Activated CD4-positive, alpha-beta T cell treated with anti-CD3 and anti-CD28 coated beads for 36 hours (primary cell): ENCODE results near the gene MCC. TPM values are rescaled to one million over a fixed set of nuclear protein-coding genes. Genes with fewer than 3 reads are reported as not detected.

Experiments used
- ATAC-seq: fragments of 200-7000 bp; cut with Tn5 transposase; one replicate; pipeline ENCODE4 v1.10.0; 2021; ENCODE audit warnings: mild to moderate bottlenecking, moderate library complexity
- CTCF ChIA-PET: fragments of 350-600 bp; sonication (Branson Sonifier 250); formaldehyde crosslinking; loops from one replicate; lab custom pipeline; 2021; ENCODE audit warnings: antibody characterized with exemption; lab: Charles Lee
- POLR2A ChIA-PET: fragments of 350-600 bp; sonication (Branson Sonifier 250); formaldehyde crosslinking; loops from one replicate; lab custom pipeline; 2021; ENCODE audit warnings: antibody characterized with exemption, inconsistent platforms; lab: Charles Lee
- DNase-seq: peaks from one replicate; pipeline ENCODE4 v3.0.0-alpha.2; 2020
- H3K27ac Mint-ChIP-seq: one replicate; pipeline ENCODE4 v1.8.0; 2021; ENCODE audit warnings: mixed read lengths
- H3K27me3 Mint-ChIP-seq: one replicate; pipeline ENCODE4 v1.8.0; 2021; ENCODE audit warnings: mixed read lengths
- H3K36me3 Mint-ChIP-seq: one replicate; pipeline ENCODE4 v1.8.0; 2021; ENCODE audit warnings: low read depth, mixed read lengths
- H3K4me1 Mint-ChIP-seq: one replicate; pipeline ENCODE4 v1.8.0; 2021; ENCODE audit warnings: mixed read lengths
- H3K4me3 Mint-ChIP-seq: one replicate; pipeline ENCODE4 v1.8.0; 2021; ENCODE audit warnings: mild to moderate bottlenecking, moderate library complexity, mixed read lengths
- H3K9me3 Mint-ChIP-seq: one replicate; pipeline ENCODE4 v1.8.0; 2021; ENCODE audit warnings: low read depth, mixed read lengths
- intact Hi-C, 2 experiments: fragments of 100-400 bp; cut with DNase I in 1 of 2; cut with micrococcal nuclease in 1 of 2; formaldehyde crosslinking; loops; one replicate each; pipeline versions ENCODE4 v1.14.2 to v1.15.1; 2022 to 2024; cut with DNase I, micrococcal nuclease
- total RNA-seq, 2 experiments: library from RNA; stranded (reverse); gene quantifications; one replicate each; pipeline ENCODE4 v1.2.3, GENCODE V29; 2021

Gene MCC
- total RNA-seq, 2 experiments from 2014 or later: 1.9 to 2.4 TPM

GRCh38 chr5:113244966-113245365 is 243.3 kb downstream of the MCC start:
- Mint-ChIP-seq H3K27me3 (peaks cover 9% of the 10 kb centered on the region), H3K36me3 (no peaks in the 10 kb centered on the region), H3K4me3 (no peak overlapping the region), H3K27ac (no peak overlapping the region), H3K9me3 (no peaks in the 10 kb centered on the region), H3K4me1 (peaks cover 4% of the 10 kb centered on the region)
- ChIA-PET CTCF (no interaction called here), POLR2A (interaction anchor here (0.5 kb wide), 1 partner anchor 79 kb away, joined by 5 read pairs; no protein-coding TSS in a partner anchor)
- ATAC-seq: no peak
- no peak for DNase-seq
- intact Hi-C loops: no loop called here

GRCh38 chr5:113243349-113243664 is 244.9 kb downstream of the MCC start:
- no peaks in the 10 kb centered on the region for H3K9me3 Mint-ChIP-seq
- peaks cover 4% of the 10 kb centered on the region for H3K4me1 Mint-ChIP-seq
- no peaks in the 10 kb centered on the region for H3K36me3 Mint-ChIP-seq
- POLR2A ChIA-PET: no interaction called here
- intact Hi-C loops: no loop called here
- DNase-seq: no peak
- CTCF ChIA-PET: interaction anchor here (1.3 kb wide), 1 partner anchor 38 kb away, joined by 3 read pairs; no protein-coding TSS in a partner anchor
- H3K27me3 Mint-ChIP-seq: peaks cover 9% of the 10 kb centered on the region
- ATAC-seq: no peak
- no peak overlapping the region for H3K27ac Mint-ChIP-seq
- no peak overlapping the region for H3K4me3 Mint-ChIP-seq

GRCh38 chr5:113242481-113243348 is 245.5 kb downstream of the MCC start:
- peaks cover 10% of the 10 kb centered on the region for H3K27me3 Mint-ChIP-seq
- no peak overlapping the region for H3K27ac Mint-ChIP-seq
- peaks cover 5% of the 10 kb centered on the region for H3K4me1 Mint-ChIP-seq
- ATAC-seq (no peak), DNase-seq (no peak)
- H3K4me3 Mint-ChIP-seq: no peak overlapping the region
- ChIA-PET CTCF (interaction anchor here (0.8 kb wide), 1 partner anchor 16 kb away, joined by 3 read pairs; no protein-coding TSS in a partner anchor), POLR2A (no interaction called here)
- no peaks in the 10 kb centered on the region for H3K36me3 Mint-ChIP-seq
- no peaks in the 10 kb centered on the region for H3K9me3 Mint-ChIP-seq
- intact Hi-C loops: no loop called here

- Mint-ChIP-seq H3K4me1 (peaks cover 6% of the 10 kb centered on the region), H3K36me3 (no peaks in the 10 kb centered on the region), H3K4me3 (no peak overlapping the region), H3K27me3 (peaks cover 10% of the 10 kb centered on the region), H3K9me3 (no peaks in the 10 kb centered on the region), H3K27ac (no peak overlapping the region)
- DNase-seq (no peak), ATAC-seq (no peak)
- intact Hi-C loops: no loop called here
- ChIA-PET CTCF (interaction anchor here (0.6 to 1.2 kb wide), 4 partner anchors 9 to 195 kb away, joined by 3 read pairs; no protein-coding TSS in a partner anchor), POLR2A (no interaction called here)
These were observed 247.1 kb downstream of the MCC start for GRCh38 chr5:113240951-113241726.

GRCh38 chr5:113240032-113240431 is 248.2 kb downstream of the MCC start:
- ATAC-seq (no peak), DNase-seq (no peak)
- peaks cover 10% of the 10 kb centered on the region for H3K27me3 Mint-ChIP-seq
- no peak overlapping the region for H3K27ac Mint-ChIP-seq
- intact Hi-C loops: no loop called here
- H3K36me3 Mint-ChIP-seq: no peaks in the 10 kb centered on the region
- CTCF ChIA-PET: interaction anchor here (0.6 to 1.2 kb wide), 2 partner anchors 194 to 1773 kb away, joined by 3 to 4 read pairs; no protein-coding TSS in a partner anchor
- H3K4me1 Mint-ChIP-seq: peaks cover 2% of the 10 kb centered on the region
- H3K4me3 Mint-ChIP-seq: no peak overlapping the region
- H3K9me3 Mint-ChIP-seq: no peaks in the 10 kb centered on the region
- POLR2A ChIA-PET: no interaction called here

GRCh38 chr5:113237893-113238292 is 250.4 kb downstream of the MCC start:
- ATAC-seq (no peak), DNase-seq (no peak)
- Mint-ChIP-seq H3K36me3 (no peaks in the 10 kb centered on the region), H3K27me3 (peaks cover 11% of the 10 kb centered on the region), H3K9me3 (no peaks in the 10 kb centered on the region), H3K4me3 (no peak overlapping the region), H3K27ac (no peak overlapping the region), H3K4me1 (peaks cover 2% of the 10 kb centered on the region)
- POLR2A ChIA-PET: no interaction called here
- CTCF ChIA-PET: interaction anchor here (0.7 to 1.3 kb wide), 6 partner anchors 11 to 242 kb away, joined by 3 to 6 read pairs (median 3); no protein-coding TSS in a partner anchor
- intact Hi-C loops: no loop called here

- ChIA-PET POLR2A (no interaction called here), CTCF (interaction anchor here (0.6 to 1.3 kb wide), 2 partner anchors 51 to 136 kb away, joined by 3 read pairs; no protein-coding TSS in a partner anchor)
- intact Hi-C loops: no loop called here
- peaks cover 9% of the 10 kb centered on the region for H3K27me3 Mint-ChIP-seq
- H3K36me3 Mint-ChIP-seq: no peaks in the 10 kb centered on the region
- H3K4me3 Mint-ChIP-seq: no peak overlapping the region
- peaks cover 2% of the 10 kb centered on the region for H3K4me1 Mint-ChIP-seq
- ATAC-seq (no peak), DNase-seq (no peak)
- no peak overlapping the region for H3K27ac Mint-ChIP-seq
- no peaks in the 10 kb centered on the region for H3K9me3 Mint-ChIP-seq
These were observed 251.5 kb downstream of the MCC start for GRCh38 chr5:113236536-113237288.

- no peak for ATAC-seq
- Mint-ChIP-seq H3K9me3 (no peaks in the 10 kb centered on the region), H3K4me1 (peaks cover 2% of the 10 kb centered on the region), H3K27me3 (peaks cover 9% of the 10 kb centered on the region), H3K36me3 (no peaks in the 10 kb centered on the region), H3K27ac (no peak overlapping the region), H3K4me3 (no peak overlapping the region)
- no peak for DNase-seq
- intact Hi-C loops: no loop called here
- ChIA-PET POLR2A (no interaction called here), CTCF (interaction anchor here (0.5 to 0.6 kb wide), 2 partner anchors 111 to 136 kb away, joined by 3 read pairs; no protein-coding TSS in a partner anchor)
These were observed 252.4 kb downstream of the MCC start for GRCh38 chr5:113235884-113236283.

GRCh38 chr5:113234546-113234945 is 253.7 kb downstream of the MCC start:
- no peak overlapping the region for H3K4me3 Mint-ChIP-seq
- POLR2A ChIA-PET: no interaction called here
- CTCF ChIA-PET: interaction anchor here (0.7 kb wide), 1 partner anchor 239 kb away, joined by 3 read pairs; no protein-coding TSS in a partner anchor
- peaks cover 9% of the 10 kb centered on the region for H3K27me3 Mint-ChIP-seq
- no peaks in the 10 kb centered on the region for H3K9me3 Mint-ChIP-seq
- intact Hi-C loops: no loop called here
- DNase-seq (no peak), ATAC-seq (no peak)
- H3K4me1 Mint-ChIP-seq: peaks cover 2% of the 10 kb centered on the region
- H3K27ac Mint-ChIP-seq: no peak overlapping the region
- no peaks in the 10 kb centered on the region for H3K36me3 Mint-ChIP-seq

- Mint-ChIP-seq H3K4me3 (no peak overlapping the region), H3K9me3 (no peaks in the 10 kb centered on the region), H3K4me1 (peaks cover 2% of the 10 kb centered on the region), H3K36me3 (no peaks in the 10 kb centered on the region), H3K27ac (no peak overlapping the region), H3K27me3 (peaks cover 12% of the 10 kb centered on the region)
- intact Hi-C loops: no loop called here
- CTCF ChIA-PET: no interaction called here
- POLR2A ChIA-PET: no interaction called here
- DNase-seq: no peak
- ATAC-seq: no peak
These were observed 254.6 kb downstream of the MCC start for GRCh38 chr5:113233606-113234005.

- CTCF ChIA-PET: no interaction called here
- no peak for DNase-seq
- Mint-ChIP-seq H3K4me3 (no peak overlapping the region), H3K4me1 (peaks cover under 1% of the 10 kb centered on the region), H3K36me3 (no peaks in the 10 kb centered on the region), H3K9me3 (no peaks in the 10 kb centered on the region), H3K27me3 (peaks cover 13% of the 10 kb centered on the region), H3K27ac (no peak overlapping the region)
- intact Hi-C loops: no loop called here
- ATAC-seq: no peak
- POLR2A ChIA-PET: no interaction called here
These were observed 255.6 kb downstream of the MCC start for GRCh38 chr5:113232667-113233066.
